ENCODE data around the gene GSG1.

DNA sequence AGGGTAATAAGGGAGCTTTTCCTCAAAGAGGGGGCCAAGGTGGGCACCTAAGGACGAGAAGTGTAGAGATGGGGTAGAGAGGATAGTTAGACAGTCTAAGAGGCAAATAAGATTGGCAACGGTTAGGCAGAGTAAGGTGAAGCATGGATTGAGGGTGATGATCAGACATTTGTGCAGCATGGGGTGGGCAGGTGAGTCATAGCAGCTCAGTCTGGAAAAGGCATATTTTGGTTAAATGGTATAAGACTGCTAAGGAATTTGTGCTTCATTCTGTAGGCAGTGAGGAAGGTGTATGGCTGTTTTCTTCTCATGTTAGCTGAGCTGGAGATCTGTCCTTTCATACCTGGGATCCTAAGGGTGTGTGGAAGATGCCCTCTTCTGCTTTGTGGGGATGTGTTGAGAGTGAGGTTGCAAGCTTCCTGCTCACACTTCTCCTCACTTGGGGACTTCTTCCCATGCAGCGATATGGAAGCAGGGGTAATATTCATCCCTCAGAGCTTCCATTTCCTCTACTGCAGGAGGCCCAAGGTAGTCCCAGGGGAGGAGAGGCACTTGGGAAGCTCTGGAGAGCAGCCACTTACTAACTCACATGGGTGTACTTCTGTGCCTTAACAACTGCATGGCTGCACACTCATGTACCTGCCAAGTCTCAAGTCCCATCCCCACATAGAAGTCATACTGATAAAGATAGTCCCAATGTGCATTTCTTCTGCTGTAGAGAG is 28.9 kb downstream of the GSG1 start:
- TF ChIP-seq, protein P1, sequence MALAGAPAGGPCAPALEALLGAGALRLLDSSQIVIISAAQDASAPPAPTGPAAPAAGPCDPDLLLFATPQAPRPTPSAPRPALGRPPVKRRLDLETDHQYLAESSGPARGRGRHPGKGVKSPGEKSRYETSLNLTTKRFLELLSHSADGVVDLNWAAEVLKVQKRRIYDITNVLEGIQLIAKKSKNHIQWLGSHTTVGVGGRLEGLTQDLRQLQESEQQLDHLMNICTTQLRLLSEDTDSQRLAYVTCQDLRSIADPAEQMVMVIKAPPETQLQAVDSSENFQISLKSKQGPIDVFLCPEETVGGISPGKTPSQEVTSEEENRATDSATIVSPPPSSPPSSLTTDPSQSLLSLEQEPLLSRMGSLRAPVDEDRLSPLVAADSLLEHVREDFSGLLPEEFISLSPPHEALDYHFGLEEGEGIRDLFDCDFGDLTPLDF (CRISPR knock-in tag; IDR thresholded peaks at IDR 0.05) = no peak
- no peak for TF ChIP-seq USF1 (CRISPR knock-in tag; IDR thresholded peaks at IDR 0.05)
- TF ChIP-seq CTCF (IDR thresholded peaks at IDR 0.05) = no peak
- no peak for TF ChIP-seq ATF2 (CRISPR knock-in tag; IDR thresholded peaks at IDR 0.05; ENCODE audit: borderline replicate concordance, low read depth)
- no peak for TF ChIP-seq TCF7 (CRISPR knock-in tag; IDR thresholded peaks at IDR 0.05; ENCODE audit: low read depth)
- TF ChIP-seq FOXP1 (CRISPR knock-in tag; IDR thresholded peaks at IDR 0.05; ENCODE audit: borderline replicate concordance) = no peak
- TF ChIP-seq IRF1 (CRISPR knock-in tag; IDR thresholded peaks at IDR 0.05) = no peak

Data from WTC11 (cell line).